ENCODE data around the gene ADARB2.
"Not testable (repeated sequence)": the region's sequence is repeated elsewhere in the genome, so short reads cannot be mapped to it uniquely, and the experiment has no call there.

ADARB2 gene

DNA sequence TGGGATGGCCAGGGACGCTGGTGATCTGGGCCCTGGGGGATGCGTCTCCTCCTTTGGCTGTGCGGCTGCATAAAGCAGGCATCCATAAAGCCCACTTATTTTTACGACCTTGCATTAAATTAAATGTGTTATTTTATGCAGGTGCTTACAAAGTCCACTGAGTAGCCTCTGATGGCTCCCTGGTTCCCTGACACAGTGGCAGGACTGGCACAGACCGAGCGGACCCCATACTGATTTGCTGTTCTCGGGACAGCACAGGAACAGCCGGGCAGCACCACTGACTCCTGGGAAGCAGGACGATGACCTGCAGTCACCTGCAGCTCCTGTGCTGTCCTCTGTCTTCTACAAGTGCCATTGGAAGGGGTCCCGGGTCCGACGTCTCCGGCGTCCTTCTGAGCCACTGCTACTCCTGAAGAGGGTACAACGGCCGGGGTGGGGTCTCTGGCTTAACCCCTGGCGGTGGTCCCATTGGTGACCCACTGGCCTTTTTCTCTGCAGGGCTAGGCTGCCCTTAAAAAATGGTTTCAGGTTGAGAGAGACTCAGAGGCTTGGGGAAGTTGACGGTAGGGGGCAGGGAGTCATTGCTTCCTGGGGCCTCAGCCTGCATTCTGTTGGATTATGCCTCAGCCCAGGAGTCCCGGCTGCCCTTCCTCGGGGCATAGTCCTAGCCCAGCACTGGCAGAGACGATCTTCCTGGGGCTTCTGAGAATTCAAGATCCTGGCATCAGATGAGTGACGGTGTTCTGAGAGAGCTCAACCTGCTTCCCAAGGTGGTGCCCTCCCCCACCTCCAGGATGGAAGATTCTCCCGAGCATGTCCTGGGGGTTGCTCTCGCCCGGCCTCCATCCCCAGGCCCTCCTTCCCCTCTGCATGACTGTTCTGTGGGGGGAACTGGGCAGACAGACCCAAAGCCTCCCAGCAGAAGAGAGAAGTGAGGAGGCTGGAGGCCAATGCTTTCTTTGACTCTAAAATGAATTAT is 330.1 kb downstream of the ADARB2 start:
- no peak for DNase-seq (ENCODE audit: low spot score)

DNA sequence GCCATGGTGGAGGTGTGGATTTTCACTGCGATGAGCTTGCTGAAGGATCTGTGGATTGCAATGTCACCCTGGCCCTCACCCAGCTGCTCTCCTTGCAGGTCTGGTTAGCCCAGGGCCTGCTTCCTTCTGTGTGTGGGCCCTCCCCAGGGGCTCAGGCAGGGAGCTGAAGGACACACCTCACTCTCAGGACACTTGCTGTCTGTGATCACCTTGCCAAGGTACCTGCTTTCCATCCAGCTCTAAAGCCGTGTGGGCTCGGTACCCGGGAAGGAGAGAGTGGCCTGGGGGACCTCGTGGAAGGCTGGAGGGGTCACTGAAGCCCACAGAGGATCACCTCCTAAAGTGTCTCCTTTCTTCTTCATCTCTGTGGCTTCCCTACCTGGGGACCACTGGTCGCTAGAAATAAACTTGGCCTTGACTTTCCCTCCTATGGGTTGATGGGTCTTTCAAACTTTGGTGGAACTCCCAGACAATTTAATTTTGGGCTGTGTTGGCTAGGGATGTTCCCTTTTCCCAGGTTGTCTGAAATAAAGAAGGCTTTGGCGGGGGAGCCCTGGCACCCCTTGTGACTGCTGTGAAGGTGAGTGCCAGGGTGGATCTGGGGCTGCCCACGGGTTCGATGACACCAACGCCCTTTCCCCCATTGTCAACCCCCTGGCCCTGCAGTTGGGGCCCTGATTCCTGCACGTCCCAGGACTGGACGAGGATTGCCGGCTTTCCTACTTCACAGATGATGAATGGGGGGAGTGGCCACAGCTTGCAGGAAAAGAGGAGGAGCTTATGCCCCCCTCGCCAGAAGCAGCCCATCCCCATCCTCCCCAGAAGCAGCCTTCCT is 331.0 kb downstream of the ADARB2 start:
- no peak for DNase-seq (ENCODE audit: low spot score)

- no peak for DNase-seq (ENCODE audit: low spot score)
Measured at GRCh38 chr10:1404323-1405260, 332.7 kb downstream of the ADARB2 start.

- no peak for DNase-seq (ENCODE audit: low spot score)
Measured at GRCh38 chr10:1403508-1404322, 333.6 kb downstream of the ADARB2 start.

GRCh38 chr10:1402816-1403507 is 334.4 kb downstream of the ADARB2 start:
- DNase-seq (ENCODE audit: low spot score): no peak

- no peak for DNase-seq (ENCODE audit: low spot score)
Measured at GRCh38 chr10:1402016-1402770, 335.1 kb downstream of the ADARB2 start.

GRCh38 chr10:1401071-1401965 is 336.0 kb downstream of the ADARB2 start:
- no peak for DNase-seq (ENCODE audit: low spot score)

DNA sequence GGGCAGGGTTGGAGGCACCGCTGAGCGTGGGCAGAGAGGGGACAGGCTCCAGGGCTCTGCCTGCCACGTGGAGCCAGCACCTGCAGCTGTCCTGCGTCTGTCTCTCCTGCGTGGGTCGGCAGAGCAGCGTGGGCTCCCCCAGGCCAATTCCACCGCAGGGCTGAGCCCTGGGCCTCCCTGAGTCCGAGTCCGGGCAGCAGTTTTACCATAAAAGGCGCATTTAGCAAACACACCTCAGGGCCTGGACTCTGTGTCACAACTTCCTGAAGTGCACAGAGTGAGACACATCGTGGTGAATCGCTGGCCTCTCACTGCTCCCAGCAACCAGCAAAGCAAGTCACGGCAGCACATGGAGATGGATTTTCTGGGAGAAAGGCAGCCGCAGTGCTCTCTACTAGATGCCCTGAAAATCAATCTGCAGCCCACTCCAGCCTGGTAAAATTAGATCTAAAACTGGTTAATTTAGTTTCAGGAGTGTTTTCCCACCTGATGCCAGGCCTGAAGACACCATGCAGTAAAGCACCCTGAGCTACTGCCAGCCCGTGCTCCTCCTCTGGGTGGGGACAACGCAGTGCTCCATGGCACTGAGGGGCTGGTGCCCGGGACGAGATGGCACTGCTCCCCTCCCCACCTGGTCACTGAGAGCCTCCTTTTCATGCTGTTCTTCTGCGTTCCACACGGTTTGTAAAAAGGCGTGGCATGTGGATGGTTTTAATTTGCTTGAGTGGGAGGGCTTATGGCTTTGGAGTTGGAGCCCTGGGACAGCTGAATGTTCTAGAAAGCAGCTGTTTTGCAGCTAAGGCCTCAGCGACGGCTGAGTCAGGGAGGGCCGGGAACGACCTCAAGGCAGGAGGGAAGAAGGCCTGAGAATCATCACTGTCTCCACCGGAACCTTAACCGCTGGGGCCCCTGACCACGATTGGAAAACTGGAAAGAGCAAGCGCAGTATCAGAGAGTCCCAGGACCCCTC is 336.9 kb downstream of the ADARB2 start:
- DNase-seq (ENCODE audit: low spot score): no peak

- DNase-seq (ENCODE audit: low spot score): no peak
Measured at GRCh38 chr10:1399431-1400100, 337.8 kb downstream of the ADARB2 start.

DNA sequence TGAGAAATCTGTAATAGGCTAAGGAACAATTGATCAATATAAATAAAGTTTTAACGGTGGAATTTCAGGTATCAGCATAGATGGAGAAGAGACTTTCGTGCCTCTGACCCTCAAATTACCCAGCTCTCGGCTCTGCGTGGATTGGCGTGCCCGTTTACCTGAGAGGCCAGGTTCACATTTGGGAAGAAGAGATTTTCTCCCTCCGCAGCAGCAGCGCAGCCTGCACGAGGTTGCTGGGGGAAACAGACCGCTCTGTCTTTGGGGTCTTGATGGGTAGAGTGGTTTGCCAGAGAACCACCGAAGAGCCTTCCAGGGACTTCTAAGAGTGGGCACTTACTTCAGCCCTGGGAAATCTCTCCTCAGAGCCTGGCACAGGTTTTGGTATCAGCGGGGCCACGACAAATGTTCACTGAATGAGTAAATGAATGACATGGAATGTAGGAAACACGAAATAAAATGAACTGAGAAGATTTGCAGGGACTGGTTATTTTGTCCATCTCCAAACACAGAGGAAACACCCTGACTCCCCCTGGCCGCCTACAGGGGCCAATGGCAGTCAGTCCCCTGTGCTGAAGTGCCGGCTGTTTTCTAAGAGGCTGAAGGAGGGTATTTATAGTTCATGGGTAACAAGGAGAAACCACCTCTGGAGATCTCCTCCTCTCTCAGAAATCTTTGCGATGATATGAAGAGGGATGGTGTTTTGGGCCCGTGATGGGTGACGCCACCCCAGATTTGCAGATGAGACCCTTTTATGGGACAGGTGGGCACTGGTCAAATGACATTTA is 338.5 kb downstream of the ADARB2 start:
- no peak for DNase-seq (ENCODE audit: low spot score)

- not testable (repeated sequence) for DNase-seq (ENCODE audit: low spot score)
Measured at GRCh38 chr10:1398116-1398515, 339.2 kb downstream of the ADARB2 start.

DNA sequence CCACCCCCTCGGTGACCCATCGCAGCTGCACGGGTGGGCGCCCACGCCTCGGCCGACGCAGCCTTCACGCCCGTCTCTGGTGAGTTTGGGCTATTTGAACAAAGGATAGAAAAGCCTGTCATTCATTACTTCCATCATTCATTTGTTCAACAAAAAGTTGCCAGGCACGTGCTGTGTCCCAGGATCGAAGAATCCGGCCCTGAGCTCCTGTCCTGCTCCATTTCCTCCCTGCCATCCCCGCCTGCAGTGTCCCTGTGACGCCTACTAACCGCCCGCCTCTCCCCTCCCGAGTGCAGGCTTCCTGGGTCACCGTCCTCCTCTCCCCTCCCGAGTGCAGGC is 341.1 kb downstream of the ADARB2 start:
- no peak for DNase-seq (ENCODE audit: low spot score)

- DNase-seq (ENCODE audit: low spot score): no peak
Measured at GRCh38 chr10:1395481-1396296, 341.6 kb downstream of the ADARB2 start.

- no peak for DNase-seq (ENCODE audit: low spot score)
Measured at GRCh38 chr10:1395025-1395480, 342.3 kb downstream of the ADARB2 start.

All from GM03348 (cell line).